Activated CD4-positive, alpha-beta memory T cell treated with anti-CD3 and anti-CD28 coated beads, Interleukin-2, amount 10 ng/mL, durations not matched to agents 7 days and 5 days (primary cell): ENCODE results near the gene TPST1. TPM values are rescaled to one million over a fixed set of nuclear protein-coding genes. Genes with fewer than 3 reads are reported as not detected.

Source experiments
- CTCF ChIA-PET: fragments of 350-600 bp; sonication (Branson Sonifier 250); formaldehyde crosslinking; loops from one replicate; lab custom pipeline; 2021; ENCODE audit warnings: antibody characterized with exemption, inconsistent platforms; lab: Charles Lee
- POLR2A ChIA-PET: fragments of 350-600 bp; sonication (Branson Sonifier 250); formaldehyde crosslinking; loops from one replicate; lab custom pipeline; 2021; ENCODE audit warnings: antibody characterized with exemption; lab: Charles Lee
- DNase-seq: peaks from one replicate; pipeline ENCODE4 v3.0.0-alpha.2; 2020
- H3K27ac Mint-ChIP-seq: one replicate; pipeline ENCODE4 v1.8.0; 2021; ENCODE audit warnings: mild to moderate bottlenecking, mixed read lengths
- H3K27me3 Mint-ChIP-seq: one replicate; pipeline ENCODE4 v1.8.0; 2021; ENCODE audit warnings: mixed read lengths
- H3K36me3 Mint-ChIP-seq: one replicate; pipeline ENCODE4 v1.8.0; 2021; ENCODE audit warnings: low read depth, mixed read lengths
- H3K4me1 Mint-ChIP-seq: one replicate; pipeline ENCODE4 v1.8.0; 2021; ENCODE audit warnings: mixed read lengths
- H3K4me3 Mint-ChIP-seq: one replicate; pipeline ENCODE4 v1.8.0; 2021; ENCODE audit warnings: mild to moderate bottlenecking, mixed read lengths
- H3K9me3 Mint-ChIP-seq: one replicate; pipeline ENCODE4 v1.8.0; 2021; ENCODE audit warnings: mixed read lengths
- total RNA-seq, 2 experiments: library from RNA; stranded (reverse); gene quantifications; one replicate each; pipeline ENCODE4 v1.2.3, GENCODE V29; 2021

The TPST1 gene
- total RNA-seq, 2 experiments from 2014 or later = 0.25 to 0.28 TPM

- H3K27ac Mint-ChIP-seq = no peak overlapping the region
- H3K36me3 Mint-ChIP-seq = peaks cover 4% of the 10 kb centered on the region
- POLR2A ChIA-PET = no interaction called here
- no peak overlapping the region for H3K4me3 Mint-ChIP-seq
- CTCF ChIA-PET = no interaction called here
- H3K4me1 Mint-ChIP-seq = no peaks in the 10 kb centered on the region
- H3K9me3 Mint-ChIP-seq = peaks cover 4% of the 10 kb centered on the region
- DNase-seq = no peak
- no peaks in the 10 kb centered on the region for H3K27me3 Mint-ChIP-seq
Measured at GRCh38 chr7:66403564-66403963, 198.4 kb downstream of the TPST1 start.

GRCh38 chr7:66409493-66409892 lies 204.4 kb downstream of the TPST1 start:
- no peaks in the 10 kb centered on the region for H3K9me3 Mint-ChIP-seq
- H3K27me3 Mint-ChIP-seq = no peaks in the 10 kb centered on the region
- ChIA-PET CTCF (no interaction called here), POLR2A (no interaction called here)
- no peak overlapping the region for H3K27ac Mint-ChIP-seq
- H3K4me3 Mint-ChIP-seq = no peak overlapping the region
- H3K4me1 Mint-ChIP-seq = peaks cover 10% of the 10 kb centered on the region
- no peaks in the 10 kb centered on the region for H3K36me3 Mint-ChIP-seq
- DNase-seq = no peak

Other genes with a start within 250 kb of the TPST1 start
- gene GUSB, start 223.1 kb upstream of the TPST1 start, total RNA-seq = 10 to 100 TPM; 74.0 to 82.3 TPM
- 10 to 100 TPM; 29.8 to 30.6 TPM for gene ASL, start 129.5 kb upstream of the TPST1 start, total RNA-seq
- 10 to 100 TPM; 23.6 to 24.0 TPM for gene CRCP, start 90.5 kb upstream of the TPST1 start, total RNA-seq